Peyer's patch (tissue), 4 donors: ENCODE data around the gene MIA3. TPM values are rescaled to one million over a fixed set of nuclear protein-coding genes. Genes with fewer than 3 reads are reported as not detected.
A peak's percentile ranks its signal among the peaks of the same experiment; 100 is the strongest.

Experiments
- DNase-seq, 3 donors: peaks; one replicate each; pipeline ENCODE4 v3.0.0-alpha.2; 2017 to 2019
- H3K27ac ChIP-seq, 4 donors: fragments of 200-600 bp; sonication (generic); one replicate each; pipeline ENCODE4 v1.5.1; 2016 to 2019
- H3K27me3 ChIP-seq, 2 donors: fragments of 200-600 bp; sonication (generic); one replicate each; pipeline ENCODE4 v1.5.1; 2019
- H3K36me3 ChIP-seq, 3 donors: fragments of 200-600 bp; sonication (generic); one replicate each; pipeline ENCODE4 v1.5.1; 2016 to 2019
- H3K4me1 ChIP-seq, 4 donors: fragments of 200-600 bp; sonication (generic); one replicate each; pipeline ENCODE4 v1.5.1; 2016 to 2019
- H3K4me3 ChIP-seq, 4 donors: fragments of 200-600 bp; sonication (generic); 1 replicate in 3 of 4; 2 replicates in 1 of 4; pipeline ENCODE4 v1.5.1; 2016 to 2019; ENCODE audit warnings: mild to moderate bottlenecking in 1 of 4
- H3K9me3 ChIP-seq, 4 donors: fragments of 200-600 bp; sonication (generic); one replicate each; pipeline ENCODE4 v1.5.1; 2016 to 2019; ENCODE audit warnings: mild to moderate bottlenecking in 1 of 4
- POLR2A ChIP-seq, 2 donors: fragments of 450-650 bp; IDR thresholded peaks; one replicate each; pipeline ENCODE4 v1.5.1; 2017; ENCODE audit warnings: antibody characterized with exemption in 2 of 2, mild to moderate bottlenecking in 2 of 2, moderate library complexity in 2 of 2
- total RNA-seq, 4 donors: library from RNA; depleted of rRNA; stranded (reverse); fragments of >200 nt; gene quantifications; one replicate each; pipeline ENCODE4 v1.1.0, GENCODE V29; 2016
- TF ChIP-seq, protein P1 (sequence below), 6 experiments: fragments of 450-650 bp in 4 of 6; fragments of 200-600 bp in 2 of 6; sonication (generic) in 1 of 6; IDR thresholded peaks; one replicate each; pipeline ENCODE4 v1.5.1; 2017 to 2019; ENCODE audit warnings: antibody characterized with exemption in 6 of 6, mild to moderate bottlenecking in 3 of 6, moderate library complexity in 1 of 6

MIA3 gene
- total RNA-seq, 4 donors from 2014 or later, result 53.1 to 133 (median 75.0) TPM

DNA sequence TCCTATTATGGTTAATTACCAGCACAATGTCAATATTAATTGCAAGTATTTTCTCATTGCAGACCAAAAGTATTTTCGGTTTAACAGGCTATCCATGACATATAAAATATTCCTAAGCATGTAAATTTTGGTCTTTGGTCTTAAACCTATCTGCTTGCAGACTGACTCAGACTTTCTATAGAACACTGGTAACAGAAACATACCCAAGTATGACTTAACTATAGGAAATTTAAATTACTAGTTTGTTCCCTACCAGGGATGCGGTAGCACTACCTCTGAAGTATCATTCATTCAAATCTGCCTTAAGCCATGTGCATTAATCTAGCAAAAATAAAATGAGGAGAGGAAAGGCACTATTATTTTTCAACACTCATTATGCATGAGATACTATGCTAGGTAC is 31.1 kb upstream of the MIA3 start:
- Histone ChIP-seq H3K27ac (no peak overlapping the region), H3K4me1 (peaks cover 0 to 11% (median 5%) of the 10 kb centered on the region in 4 donors)
- TF ChIP-seq, protein P1, sequence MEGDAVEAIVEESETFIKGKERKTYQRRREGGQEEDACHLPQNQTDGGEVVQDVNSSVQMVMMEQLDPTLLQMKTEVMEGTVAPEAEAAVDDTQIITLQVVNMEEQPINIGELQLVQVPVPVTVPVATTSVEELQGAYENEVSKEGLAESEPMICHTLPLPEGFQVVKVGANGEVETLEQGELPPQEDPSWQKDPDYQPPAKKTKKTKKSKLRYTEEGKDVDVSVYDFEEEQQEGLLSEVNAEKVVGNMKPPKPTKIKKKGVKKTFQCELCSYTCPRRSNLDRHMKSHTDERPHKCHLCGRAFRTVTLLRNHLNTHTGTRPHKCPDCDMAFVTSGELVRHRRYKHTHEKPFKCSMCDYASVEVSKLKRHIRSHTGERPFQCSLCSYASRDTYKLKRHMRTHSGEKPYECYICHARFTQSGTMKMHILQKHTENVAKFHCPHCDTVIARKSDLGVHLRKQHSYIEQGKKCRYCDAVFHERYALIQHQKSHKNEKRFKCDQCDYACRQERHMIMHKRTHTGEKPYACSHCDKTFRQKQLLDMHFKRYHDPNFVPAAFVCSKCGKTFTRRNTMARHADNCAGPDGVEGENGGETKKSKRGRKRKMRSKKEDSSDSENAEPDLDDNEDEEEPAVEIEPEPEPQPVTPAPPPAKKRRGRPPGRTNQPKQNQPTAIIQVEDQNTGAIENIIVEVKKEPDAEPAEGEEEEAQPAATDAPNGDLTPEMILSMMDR (IDR thresholded peaks at IDR 0.05), result no peak
- TF ChIP-seq POLR2A (IDR thresholded peaks at IDR 0.05), result no peak

DNA sequence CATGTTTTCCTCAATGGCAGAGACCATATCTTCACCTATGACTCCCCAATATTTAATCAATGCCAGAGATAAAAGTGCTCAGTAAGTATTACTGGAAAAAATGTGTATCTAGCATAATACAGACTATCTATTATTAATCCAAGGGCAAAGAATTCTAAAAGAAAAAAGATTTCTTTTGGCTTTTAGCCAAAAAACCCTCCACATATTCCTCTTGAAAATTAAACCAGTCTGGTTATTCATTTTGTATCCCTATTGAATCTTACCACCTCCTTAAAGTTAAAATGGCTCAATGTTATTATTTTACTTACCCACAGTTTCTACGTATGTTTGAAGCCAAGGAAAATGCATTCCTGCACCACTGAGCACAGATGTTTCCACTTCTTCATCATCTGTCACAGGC is 29.8 kb upstream of the MIA3 start:
- Histone ChIP-seq H3K4me3 (no peak overlapping the region), H3K27me3 (no peaks in the 10 kb centered on the region), H3K36me3 (peaks cover 0 to 2% (median 0%) of the 10 kb centered on the region in 3 donors), H3K4me1 (peaks cover 0 to 11% (median 5%) of the 10 kb centered on the region in 4 donors), H3K9me3 (no peaks in the 10 kb centered on the region), H3K27ac (no peak overlapping the region)
- TF ChIP-seq, protein P1 (IDR thresholded peaks at IDR 0.05), result no peak
- no peak for TF ChIP-seq POLR2A (IDR thresholded peaks at IDR 0.05)
- no peak for DNase-seq

More for the DNA sequence above, 31.1 kb upstream of the MIA3 start:
- no peak overlapping the region for H3K4me3 ChIP-seq
- H3K9me3 ChIP-seq, result no peaks in the 10 kb centered on the region
- H3K27me3 ChIP-seq, result no peaks in the 10 kb centered on the region
- DNase-seq, result no peak
- peaks cover 0 to 7% (median 0%) of the 10 kb centered on the region in 3 donors for H3K36me3 ChIP-seq

DNA sequence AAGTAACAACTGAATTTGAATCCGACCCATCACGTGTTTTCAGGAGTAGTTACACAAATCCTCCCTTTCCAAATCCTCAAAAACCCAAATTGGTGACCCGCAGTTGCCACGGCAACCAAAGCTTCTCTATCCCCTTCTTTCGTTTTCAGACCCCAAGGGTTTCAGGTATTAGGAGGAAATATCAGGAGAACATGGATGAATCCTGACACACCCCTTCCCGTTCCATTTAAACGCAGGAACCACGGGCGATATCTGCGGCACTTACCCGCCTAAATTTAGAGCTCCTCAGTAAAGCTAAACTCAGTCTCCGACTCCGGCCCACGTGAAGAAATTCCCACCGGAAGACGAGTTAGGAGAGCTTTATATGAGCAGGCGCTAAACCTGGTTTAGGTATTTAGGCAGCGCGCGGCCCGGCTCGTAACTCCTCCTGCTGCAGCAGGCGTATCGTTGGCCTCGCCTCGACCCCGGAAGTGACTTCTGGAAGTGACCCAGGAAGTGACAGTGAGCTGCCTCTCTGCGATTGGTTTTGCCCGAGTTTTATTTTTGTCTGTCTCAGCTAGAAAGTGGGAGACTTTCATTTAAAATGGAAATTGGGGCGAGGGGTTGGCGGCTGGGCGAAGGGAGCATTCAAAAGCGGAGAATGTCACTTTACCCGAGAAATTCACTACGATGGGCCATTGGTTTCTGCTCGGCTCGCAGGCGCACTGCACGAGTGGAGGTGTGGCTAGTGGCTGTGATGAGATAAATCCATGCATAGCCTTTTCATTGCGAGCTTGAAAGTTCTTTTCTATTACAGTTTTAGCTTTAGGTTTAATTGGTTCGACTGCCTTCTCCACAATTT is 28.2 kb upstream of the MIA3 start, which contains the start of gene TAF1A:
Gene TAF1A, minus strand, starts transcription at position 472 of the 841 bp plus-strand sequence.
- H3K9me3 ChIP-seq, result no peaks in the 10 kb centered on the region
- H3K4me1 ChIP-seq, result peaks cover 0 to 11% (median 5%) of the 10 kb centered on the region in 4 donors
- H3K27ac ChIP-seq, result peak within 1 kb of the TSS; percentile 74 to 84 (median 82)
- TF ChIP-seq POLR2A (IDR thresholded peaks at IDR 0.05), result no peak
- TF ChIP-seq, protein P1 (IDR thresholded peaks at IDR 0.05), result no peak
- H3K36me3 ChIP-seq, result no peaks in the 10 kb centered on the region
- H3K4me3 ChIP-seq, result peak within 1 kb of the TSS; percentile 62 to 79 (median 68)
- DNase-seq, result peak; percentile 86 to 95 (median 89)
- H3K27me3 ChIP-seq, result no peaks in the 10 kb centered on the region

DNA sequence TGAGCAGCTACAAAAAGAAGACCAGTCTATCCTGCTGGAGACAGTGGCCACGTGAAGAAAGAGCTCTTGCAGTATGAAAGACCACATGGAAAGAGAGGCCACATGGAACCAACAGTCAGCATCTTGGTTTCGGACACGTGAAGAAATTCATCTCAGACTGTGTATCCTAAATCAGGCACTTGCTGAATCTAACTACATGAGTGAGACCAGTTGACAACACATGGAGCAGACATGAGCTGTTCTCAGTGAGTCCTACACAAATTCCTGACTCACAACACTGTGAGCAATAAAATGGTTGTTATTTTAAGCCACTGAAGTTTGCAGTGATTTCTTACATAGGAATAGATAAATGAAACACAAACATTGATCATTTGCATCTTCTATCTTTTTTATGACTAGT is 25.7 kb upstream of the MIA3 start:
- Histone ChIP-seq H3K4me3 (no peak overlapping the region), H3K4me1 (peaks cover 0 to 11% (median 5%) of the 10 kb centered on the region in 4 donors), H3K27ac (no peak overlapping the region), H3K27me3 (no peaks in the 10 kb centered on the region), H3K36me3 (no peaks in the 10 kb centered on the region), H3K9me3 (no peaks in the 10 kb centered on the region)
- no peak for DNase-seq
- TF ChIP-seq, protein P1 (IDR thresholded peaks at IDR 0.05), result no peak
- no peak for TF ChIP-seq POLR2A (IDR thresholded peaks at IDR 0.05)

DNA sequence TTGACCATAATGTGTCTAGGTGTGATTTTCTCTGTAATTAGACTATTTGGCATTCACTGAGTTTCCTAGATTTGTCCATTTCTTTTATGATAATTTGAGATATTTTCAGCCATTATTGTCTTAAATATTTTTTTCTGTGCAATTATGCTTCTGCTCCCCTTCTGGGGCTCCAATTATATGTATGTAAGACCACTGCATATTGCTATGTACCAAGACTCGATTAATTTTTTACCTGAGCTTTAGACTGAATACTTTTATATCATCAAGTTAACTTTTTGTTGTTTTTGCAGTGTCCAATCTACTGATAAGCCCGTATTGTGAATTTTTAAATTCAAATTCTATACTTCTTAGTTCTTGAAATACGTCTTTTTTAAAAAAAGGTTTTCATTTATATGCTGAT is 23.1 kb upstream of the MIA3 start:
- Histone ChIP-seq H3K36me3 (no peaks in the 10 kb centered on the region), H3K9me3 (no peaks in the 10 kb centered on the region), H3K27ac (no peak overlapping the region), H3K4me1 (no peaks in the 10 kb centered on the region), H3K27me3 (no peaks in the 10 kb centered on the region), H3K4me3 (no peak overlapping the region)
- DNase-seq, result no peak
- no peak for TF ChIP-seq POLR2A (IDR thresholded peaks at IDR 0.05)
- TF ChIP-seq, protein P1 (IDR thresholded peaks at IDR 0.05), result no peak
